ENCODE measurements around the gene CHRM1.

DNA sequence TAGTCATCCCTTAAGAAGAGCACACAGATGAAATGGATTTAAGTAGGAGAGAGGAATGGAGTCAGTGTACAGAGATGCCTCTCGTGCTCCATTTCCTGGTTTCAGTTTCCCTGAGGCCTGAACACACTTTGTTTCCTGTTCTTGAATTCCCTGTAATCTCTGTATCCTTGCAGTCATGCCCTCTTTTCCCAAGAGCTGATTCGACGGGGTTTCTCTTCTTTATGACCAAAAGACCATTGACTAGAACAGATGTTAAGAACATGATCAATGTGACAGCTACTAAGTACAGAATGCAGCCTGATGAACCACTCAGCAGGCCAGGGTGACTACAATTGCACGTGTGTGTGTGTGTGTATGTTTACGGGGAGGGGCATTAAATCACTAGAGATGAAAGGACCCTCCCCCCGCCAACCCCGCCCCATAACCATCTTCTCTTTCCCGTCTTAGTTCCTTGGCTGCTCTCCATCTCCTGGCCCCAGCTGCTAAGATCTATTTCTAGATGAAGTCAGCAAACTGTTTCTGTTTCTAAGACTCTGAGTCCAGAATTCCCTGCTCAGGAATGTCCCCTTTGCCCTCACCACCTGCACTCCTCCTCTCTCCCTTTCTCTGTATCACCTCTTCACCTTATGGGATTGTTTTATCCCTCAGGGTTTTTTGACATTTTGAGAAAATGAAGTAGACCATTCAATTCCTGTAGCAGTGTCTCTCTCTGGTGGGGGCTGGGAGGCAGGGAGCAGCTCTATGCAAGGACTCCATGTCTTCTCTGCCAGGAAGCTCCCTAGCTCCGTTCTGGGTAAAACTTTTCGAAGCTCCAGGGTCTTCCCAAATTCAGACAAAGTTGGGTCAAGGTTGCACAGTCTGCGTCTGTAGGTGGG is 37.6 kb upstream of the CHRM1 start:
- TF ChIP-seq CTCF (IDR thresholded peaks at IDR 0.05) (no peak), ZFX (IDR thresholded peaks at IDR 0.05; ENCODE audit: borderline replicate concordance) (no peak)

Data from 22Rv1 (cell line).